GM12878 (cell line): Measurements from ENCODE around the gene SHROOM2. TPM values are rescaled to one million over a fixed set of nuclear protein-coding genes. Genes with fewer than 3 reads are reported as not detected.

ENCODE experiments used
- ATAC-seq: fragments of 200-7000 bp; cut with Tn5 transposase; 3 replicates; pipeline ENCODE4 v1.9.1; 2020; ENCODE audit warnings: mild to moderate bottlenecking, moderate library complexity
- BruUV-seq: library from RNA; stranded (reverse); fragments of 400-500 nt; replicated peaks from 2 replicates; lab custom pipeline; 2021; lab: Mats Ljungman, UMichigan
- CTCF ChIA-PET: fragments of 300-600 bp; sonication (Branson Sonifier 250); formaldehyde crosslinking; extraction: SDS; loops from one replicate; lab custom pipeline; 2021; ENCODE audit warnings: inconsistent platforms; lab: Yijun Ruan, JAX
- POLR2A ChIA-PET: fragments of 350-600 bp; formaldehyde crosslinking; extraction: SDS; loops from one replicate; lab custom pipeline; 2021; ENCODE audit warnings: inconsistent platforms; lab: Charles Lee
- RAD21 ChIA-PET: fragments of 300-600 bp; sonication (Branson Sonifier 250); formaldehyde crosslinking; loops from one replicate; lab custom pipeline; 2023; ENCODE audit warnings: antibody characterized with exemption; ENCODE audit not compliant: unreplicated experiment; lab: Charles Lee
- SMC1A ChIA-PET: fragments of 300-600 bp; sonication (Branson Sonifier 250); formaldehyde crosslinking; loops from one replicate; lab custom pipeline; 2023; ENCODE audit not compliant: unreplicated experiment, uncharacterized antibody; lab: Charles Lee
- DNase-seq: peaks from one replicate; pipeline ENCODE4 v3.0.0-alpha.2; 2011; ENCODE audit warnings: low read depth, low spot score
- FAIRE-seq: peaks from 3 replicates; lab custom pipeline; 2011; peaks lifted over from hg19 to GRCh38; lab: Jason Lieb, UNC
- H2AFZ ChIP-seq: 2 replicates; pipeline ENCODE4 v1.6.0; 2011; ENCODE audit warnings: low read depth, low read length, control low read depth; ENCODE audit not compliant: control insufficient read depth
- H3K27ac ChIP-seq: 2 replicates; pipeline ENCODE4 v1.5.1; 2011; ENCODE audit warnings: control low read depth; ENCODE audit not compliant: control insufficient read depth, insufficient read depth
- H3K27me3 ChIP-seq, 2 experiments: replicated peaks in 1 of 2; 2 replicates each; pipeline versions ENCODE4 v1.6.0 to v1.6.1; 2011; ENCODE audit warnings: low read length in 1 of 2; ENCODE audit not compliant: control insufficient read depth in 2 of 2, insufficient read depth in 2 of 2
- H3K36me3 ChIP-seq, 2 experiments: 2 replicates each; pipeline ENCODE4 v1.5.1; 2011; ENCODE audit warnings: low read length in 1 of 2; ENCODE audit not compliant: control insufficient read depth in 2 of 2, insufficient read depth in 2 of 2
- H3K4me1 ChIP-seq: 2 replicates; pipeline ENCODE4 v1.6.1; 2011; ENCODE audit warnings: mild to moderate bottlenecking, low read length, moderate library complexity, mixed read lengths; ENCODE audit not compliant: control insufficient read depth, insufficient read depth
- H3K4me2 ChIP-seq: 2 replicates; pipeline ENCODE4 v1.6.0; 2011; ENCODE audit warnings: control low read depth; ENCODE audit not compliant: control insufficient read depth, insufficient read depth
- H3K4me3 ChIP-seq: fragments of 200-600 bp; sonication (generic); 2 replicates; pipeline ENCODE4 v1.5.1; 2016
- H3K79me2 ChIP-seq: 2 replicates; pipeline ENCODE4 v1.6.0; 2011; ENCODE audit warnings: low read length; ENCODE audit not compliant: control insufficient read depth, insufficient read depth
- H3K9ac ChIP-seq: 2 replicates; pipeline ENCODE4 v1.8.0; 2011; ENCODE audit warnings: low read length, control low read depth, mixed read lengths; ENCODE audit not compliant: control insufficient read depth, insufficient read depth
- H3K9me3 ChIP-seq: replicated peaks from 3 replicates; pipeline ENCODE4 v1.5.1; 2011; ENCODE audit warnings: mild to moderate bottlenecking, low read length; ENCODE audit not compliant: control insufficient read depth, insufficient read depth
- H4K20me1 ChIP-seq: 2 replicates; pipeline ENCODE4 v1.6.0; 2011; ENCODE audit not compliant: control insufficient read depth, insufficient read depth
- BRCA1 ChIP-seq: IDR thresholded peaks from 2 replicates; pipeline ENCODE4 v1.6.1; 2011; ENCODE audit warnings: low read depth, low read length, improper control_type of control experiment
- CBX5 ChIP-seq: sonication (generic); IDR thresholded peaks from 2 replicates; pipeline ENCODE4 v1.6.1; 2016; ENCODE audit warnings: low read depth, moderate library complexity, mild to moderate bottlenecking, inconsistent platforms
- CHD1 ChIP-seq: IDR thresholded peaks from 2 replicates; pipeline ENCODE4 v1.6.1; 2012; ENCODE audit warnings: low read depth, low read length, improper control_type of control experiment
- NFYB ChIP-seq: IDR thresholded peaks from 2 replicates; pipeline ENCODE4 v1.6.1; 2011; ENCODE audit warnings: low read depth, mild to moderate bottlenecking, low read length, improper control_type of control experiment, moderate library complexity; ENCODE audit not compliant: insufficient read depth
- NR2C1 ChIP-seq: fragments of 450-650 bp; IDR thresholded peaks from 2 replicates; pipeline ENCODE4 v1.6.1; 2017; ENCODE audit warnings: antibody characterized with exemption, mild to moderate bottlenecking, moderate library complexity
- RCOR1 ChIP-seq: conservative IDR thresholded peaks from 2 replicates; pipeline ENCODE4 v1.6.1; 2012; ENCODE audit warnings: low read depth, low read length, improper control_type of control experiment
- SKIL ChIP-seq: fragments of 450-650 bp; IDR thresholded peaks from 2 replicates; pipeline ENCODE4 v1.6.1; 2017; ENCODE audit warnings: mild to moderate bottlenecking, low read depth, inconsistent platforms; ENCODE audit not compliant: poor library complexity, severe bottlenecking
- ZBED1 ChIP-seq: IDR thresholded peaks from 2 replicates; pipeline ENCODE4 v1.6.1; 2016; ENCODE audit warnings: borderline replicate concordance
- ZBTB33 ChIP-seq: fragments of 450-650 bp; IDR thresholded peaks from 2 replicates; pipeline ENCODE4 v1.6.1; 2017; ENCODE audit warnings: mild to moderate bottlenecking
- WGBS: methylation state at CpG from one replicate; pipeline ENCODE4 v1.1.6; 2016; ENCODE audit warnings: low lambda C conversion rate; ENCODE audit not compliant: insufficient replicate concordance, insufficient coverage; ENCODE audit errors: missing lambda C conversion rate; 5-methylcytosine and 5-hydroxymethylcytosine counted together
- in situ Hi-C: fragments of 300-500 bp; cut with MboI; formaldehyde crosslinking; loops from 9 replicates; pipeline ENCODE4 v1.14.3; 2018; ENCODE audit warnings: mixed read lengths
- intact Hi-C: fragments of 100-400 bp; cut with micrococcal nuclease; formaldehyde crosslinking; loops from one replicate; pipeline ENCODE4 v1.14.2; 2022; ENCODE audit not compliant: unreplicated experiment
- polyA plus RNA-seq, 11 experiments: library from polyadenylated mRNA; depleted of rRNA in 4 of 11; unstranded in 6 of 11; stranded (reverse) in 5 of 11; fragments of >200 nt; fragmentation: Nextera tagmentation in 4 of 11; fragmentation: Illumina TruSeq in 1 of 11; extraction: Ambion mirVana in 4 of 11; extraction: Trizol in 1 of 11; gene quantifications; 1 replicate in 1 of 11; 2 replicates in 10 of 11; pipeline versions ENCODE4 v1.2.1 to v1.2.3, GENCODE V29; 2011 to 2016; ENCODE audit warnings: inconsistent platforms in 2 of 11, missing spikeins in 2 of 11, low read depth in 1 of 11
- total RNA-seq, 4 experiments: library from RNA; depleted of rRNA in 3 of 4; stranded (reverse); fragments of >200 nt in 3 of 4; fragmentation: Illumina TruSeq in 1 of 4; extraction: Trizol in 1 of 4; gene quantifications; 2 replicates each; pipeline versions ENCODE4 v1.2.1 to v1.2.3, GENCODE V29; 2013 to 2021

Gene SHROOM2
- total and polyA plus RNA-seq, 10 of the 15 experiments (the other 5 are each of a cell fraction or from before 2014, with no cell fraction given): under 0.01 to 0.15 (median 0.09) TPM; not detected in 2

- no peak for TF ChIP-seq NR2C1
- no peak for TF ChIP-seq NFYB
- TF ChIP-seq CHD1: no peak
- no peak for TF ChIP-seq ZBTB33
- TF ChIP-seq RCOR1: no peak
- no peak for TF ChIP-seq CBX5
- TF ChIP-seq BRCA1: no peak
- no peak for TF ChIP-seq ZBED1
- no peak for TF ChIP-seq SKIL
- ChIA-PET POLR2A (interaction anchor here (0.6 kb wide), 1 partner anchor 126 kb away, joined by 3 read pairs; no protein-coding TSS in a partner anchor), RAD21 (interaction anchor here (1.0 to 14.7 kb wide), 4 partner anchors 10 to 123 kb away, joined by 3 to 424 read pairs (median 4); no protein-coding TSS in a partner anchor), CTCF (interaction anchor here (0.8 to 2.7 kb wide), 5 partner anchors 11 to 198 kb away, joined by 3 to 29 read pairs (median 4); no protein-coding TSS in a partner anchor), SMC1A (interaction anchor here (0.8 to 4.1 kb wide), 7 partner anchors 11 to 127 kb away, joined by 3 to 41 read pairs (median 3); no protein-coding TSS in a partner anchor)
- DNase-seq: no peak
- no peak overlapping the region for H3K9ac ChIP-seq
- H3K27me3 ChIP-seq: no peaks in the 10 kb centered on the region
- intact Hi-C loops: no loop called here
- no peak for FAIRE-seq
- no peaks in the 10 kb centered on the region for H4K20me1 ChIP-seq
- whole genome bisulfite sequencing: 76% methylated on average over 28 of the region's 28 CpGs
- no peaks in the 10 kb centered on the region for H3K79me2 ChIP-seq
- H3K4me3 ChIP-seq: no peak overlapping the region
- H3K9me3 ChIP-seq: no peaks in the 10 kb centered on the region
- H3K36me3 ChIP-seq: no peaks in the 10 kb centered on the region
- in situ Hi-C loops: loop anchor here (25.0 kb wide), 2 partner anchors 620 to 1120 kb away; partner anchors contain the start of genes HCCS and MID1
- peaks cover 2% of the 10 kb centered on the region for H3K4me1 ChIP-seq
- no TSS peak for BruUV-seq
- no peak overlapping the region for H2AFZ ChIP-seq
- H3K4me2 ChIP-seq: no peak overlapping the region
- no peak overlapping the region for H3K27ac ChIP-seq
- no peak for ATAC-seq
These were observed 205.8 kb downstream of the SHROOM2 start for GRCh38 chrX:9992061-9992460.
